HepG2 (cell line): Measurements from ENCODE around the gene NFIL3. TPM values are rescaled to one million over a fixed set of nuclear protein-coding genes. Genes with fewer than 3 reads are reported as not detected.

ENCODE experiments used
- ELF1 ChIP-seq: sonication (generic); formaldehyde crosslinking; IDR thresholded peaks from 2 replicates; pipeline ENCODE4 v1.4.0; 2020; ENCODE audit warnings: missing genetic modification reagents
- ESRRA ChIP-seq: sonication (generic); formaldehyde crosslinking; IDR thresholded peaks from 2 replicates; pipeline ENCODE4 v1.5.1; 2020; ENCODE audit warnings: mild to moderate bottlenecking, low read depth, missing genetic modification reagents
- HDAC1 ChIP-seq: sonication (generic); formaldehyde crosslinking; IDR thresholded peaks from 2 replicates; pipeline ENCODE4 v1.5.1; 2020; ENCODE audit warnings: mild to moderate bottlenecking, missing genetic modification reagents
- HIVEP1 ChIP-seq: sonication (generic); formaldehyde crosslinking; IDR thresholded peaks from 2 replicates; pipeline ENCODE4 v1.4.0; 2020; ENCODE audit warnings: mild to moderate bottlenecking, missing genetic modification reagents
- KAT8 ChIP-seq: IDR thresholded peaks from 2 replicates; pipeline ENCODE4 v1.6.1; 2016; ENCODE audit warnings: missing genetic modification reagents, missing compliant biosample characterization
- NBN ChIP-seq: fragments of 450-650 bp; conservative IDR thresholded peaks from 2 replicates; pipeline ENCODE4 v1.6.1; 2017
- RCOR2 ChIP-seq: IDR thresholded peaks from 2 replicates; pipeline ENCODE4 v1.6.1; 2016; ENCODE audit warnings: missing biosample characterization, missing genetic modification reagents
- RXRB ChIP-seq: IDR thresholded peaks from 2 replicates; pipeline ENCODE4 v1.6.1; 2016; ENCODE audit warnings: borderline replicate concordance, missing genetic modification reagents, missing compliant biosample characterization
- SNAPC2 ChIP-seq: sonication (generic); formaldehyde crosslinking; IDR thresholded peaks from 2 replicates; pipeline ENCODE4 v1.8.1; 2022; ENCODE audit warnings: mild to moderate bottlenecking, missing genetic modification reagents
- SRSF9 ChIP-seq: fragments of 200-400 bp; formaldehyde crosslinking; IDR thresholded peaks from 2 replicates; pipeline ENCODE4 v1.6.1; 2018; ENCODE audit warnings: borderline replicate concordance, mild to moderate bottlenecking, low read depth, low read length; ENCODE audit not compliant: insufficient read depth, poor library complexity, severe bottlenecking
- TBX3 ChIP-seq: fragments of 450-650 bp; IDR thresholded peaks from 2 replicates; pipeline ENCODE4 v1.6.1; 2017; ENCODE audit warnings: antibody characterized with exemption, mild to moderate bottlenecking, inconsistent platforms, borderline replicate concordance
- XRCC5 ChIP-seq: fragments of 200-400 bp; formaldehyde crosslinking; optimal IDR thresholded peaks from 2 replicates; pipeline ENCODE3; 2017; ENCODE audit warnings: mild to moderate bottlenecking, low read length
- ZNF605 ChIP-seq: sonication (generic); formaldehyde crosslinking; IDR thresholded peaks from 2 replicates; pipeline ENCODE4 v1.8.0; 2022; ENCODE audit warnings: mild to moderate bottlenecking, missing genetic modification reagents
- ZNF615 ChIP-seq: sonication (generic); formaldehyde crosslinking; IDR thresholded peaks from 2 replicates; pipeline ENCODE4 v1.5.0; 2020; ENCODE audit warnings: mild to moderate bottlenecking, missing genetic modification reagents, borderline replicate concordance
- polyA plus RNA-seq, 8 experiments: library from polyadenylated mRNA; depleted of rRNA in 3 of 8; stranded (reverse) in 7 of 8; unstranded in 1 of 8; fragments of >200 nt; fragmentation: Illumina TruSeq in 4 of 8; extraction: Trizol in 4 of 8; gene quantifications; 2 replicates each; pipeline versions ENCODE4 v1.2.1 to v1.2.3, GENCODE V29; 2011 to 2016; ENCODE audit warnings: low read depth in 4 of 8, missing spikeins in 1 of 8, mixed read lengths in 1 of 8; ENCODE audit not compliant: insufficient read depth in 1 of 8
- total RNA-seq, 5 experiments: library from RNA; depleted of rRNA; stranded (reverse); fragments of >200 nt; fragmentation: Illumina TruSeq; extraction: Trizol; gene quantifications; 2 replicates each; pipeline ENCODE4 v1.2.3, GENCODE V29; 2016; ENCODE audit warnings: low read depth in 1 of 5
- TF ChIP-seq, protein P1 (sequence below): IDR thresholded peaks from 2 replicates; pipeline ENCODE4 v1.6.1; 2018; ENCODE audit warnings: missing genetic modification reagents, mild to moderate bottlenecking, missing compliant biosample characterization
- TF ChIP-seq, protein P2 (sequence below): sonication (generic); formaldehyde crosslinking; IDR thresholded peaks from one replicate; pipeline ENCODE4 v1.5.1; 2020; ENCODE audit warnings: mild to moderate bottlenecking, missing genetic modification reagents; ENCODE audit errors: not compliant biosample characterization
- TF ChIP-seq, protein P3 (sequence below): sonication (generic); formaldehyde crosslinking; IDR thresholded peaks from 2 replicates; pipeline ENCODE4 v1.8.1; 2022; ENCODE audit warnings: low read depth, mild to moderate bottlenecking, missing genetic modification reagents
- TF ChIP-seq, protein P4 (sequence below): sonication (generic); formaldehyde crosslinking; IDR thresholded peaks from 2 replicates; pipeline ENCODE4 v1.5.0; 2020; ENCODE audit warnings: missing genetic modification reagents, mild to moderate bottlenecking, borderline replicate concordance

The NFIL3 gene
- total and polyA plus RNA-seq, 2 of the 13 experiments (the other 11 are each of a cell fraction or from before 2014, with no cell fraction given): 46.6 to 54.2 TPM

DNA sequence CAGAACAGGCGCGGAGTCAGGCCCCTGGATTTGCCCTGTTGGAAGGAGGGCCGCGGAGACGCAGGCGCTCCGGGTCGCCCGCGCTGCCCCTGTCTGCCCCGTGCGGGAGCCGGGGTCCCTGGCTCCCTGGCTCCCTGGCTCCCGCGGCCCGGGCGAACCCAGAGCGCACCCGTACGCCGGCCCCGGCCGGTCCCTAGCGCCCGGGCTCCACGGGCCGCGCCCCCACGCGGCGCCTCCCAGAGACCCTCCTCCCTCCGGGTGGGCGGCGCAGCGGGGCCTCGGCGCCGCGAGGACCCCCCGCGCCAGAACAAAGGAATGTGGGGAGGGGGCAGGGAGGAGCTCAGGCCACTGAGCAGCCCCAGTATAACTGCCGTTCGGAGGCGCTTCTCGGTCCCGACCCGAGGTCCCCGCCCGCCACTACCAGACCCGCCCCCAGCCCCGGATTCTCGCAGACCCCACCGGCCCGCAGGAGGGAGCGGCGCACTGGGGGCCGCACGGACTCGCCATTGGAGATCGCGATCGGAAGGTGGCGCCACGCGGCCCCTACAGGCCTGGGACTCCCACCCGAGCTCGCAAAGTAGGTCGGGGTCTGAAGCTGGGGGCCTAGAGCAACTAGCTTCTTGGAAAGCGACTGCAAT lies 2.4 kb downstream of the NFIL3 start (continued):
- TF ChIP-seq, protein P1, sequence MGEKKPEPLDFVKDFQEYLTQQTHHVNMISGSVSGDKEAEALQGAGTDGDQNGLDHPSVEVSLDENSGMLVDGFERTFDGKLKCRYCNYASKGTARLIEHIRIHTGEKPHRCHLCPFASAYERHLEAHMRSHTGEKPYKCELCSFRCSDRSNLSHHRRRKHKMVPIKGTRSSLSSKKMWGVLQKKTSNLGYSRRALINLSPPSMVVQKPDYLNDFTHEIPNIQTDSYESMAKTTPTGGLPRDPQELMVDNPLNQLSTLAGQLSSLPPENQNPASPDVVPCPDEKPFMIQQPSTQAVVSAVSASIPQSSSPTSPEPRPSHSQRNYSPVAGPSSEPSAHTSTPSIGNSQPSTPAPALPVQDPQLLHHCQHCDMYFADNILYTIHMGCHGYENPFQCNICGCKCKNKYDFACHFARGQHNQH (CRISPR knock-in tag): 0 out of 2 replicates have a peak, but pooled peaks have one; percentile 12
- TF ChIP-seq, protein P2, sequence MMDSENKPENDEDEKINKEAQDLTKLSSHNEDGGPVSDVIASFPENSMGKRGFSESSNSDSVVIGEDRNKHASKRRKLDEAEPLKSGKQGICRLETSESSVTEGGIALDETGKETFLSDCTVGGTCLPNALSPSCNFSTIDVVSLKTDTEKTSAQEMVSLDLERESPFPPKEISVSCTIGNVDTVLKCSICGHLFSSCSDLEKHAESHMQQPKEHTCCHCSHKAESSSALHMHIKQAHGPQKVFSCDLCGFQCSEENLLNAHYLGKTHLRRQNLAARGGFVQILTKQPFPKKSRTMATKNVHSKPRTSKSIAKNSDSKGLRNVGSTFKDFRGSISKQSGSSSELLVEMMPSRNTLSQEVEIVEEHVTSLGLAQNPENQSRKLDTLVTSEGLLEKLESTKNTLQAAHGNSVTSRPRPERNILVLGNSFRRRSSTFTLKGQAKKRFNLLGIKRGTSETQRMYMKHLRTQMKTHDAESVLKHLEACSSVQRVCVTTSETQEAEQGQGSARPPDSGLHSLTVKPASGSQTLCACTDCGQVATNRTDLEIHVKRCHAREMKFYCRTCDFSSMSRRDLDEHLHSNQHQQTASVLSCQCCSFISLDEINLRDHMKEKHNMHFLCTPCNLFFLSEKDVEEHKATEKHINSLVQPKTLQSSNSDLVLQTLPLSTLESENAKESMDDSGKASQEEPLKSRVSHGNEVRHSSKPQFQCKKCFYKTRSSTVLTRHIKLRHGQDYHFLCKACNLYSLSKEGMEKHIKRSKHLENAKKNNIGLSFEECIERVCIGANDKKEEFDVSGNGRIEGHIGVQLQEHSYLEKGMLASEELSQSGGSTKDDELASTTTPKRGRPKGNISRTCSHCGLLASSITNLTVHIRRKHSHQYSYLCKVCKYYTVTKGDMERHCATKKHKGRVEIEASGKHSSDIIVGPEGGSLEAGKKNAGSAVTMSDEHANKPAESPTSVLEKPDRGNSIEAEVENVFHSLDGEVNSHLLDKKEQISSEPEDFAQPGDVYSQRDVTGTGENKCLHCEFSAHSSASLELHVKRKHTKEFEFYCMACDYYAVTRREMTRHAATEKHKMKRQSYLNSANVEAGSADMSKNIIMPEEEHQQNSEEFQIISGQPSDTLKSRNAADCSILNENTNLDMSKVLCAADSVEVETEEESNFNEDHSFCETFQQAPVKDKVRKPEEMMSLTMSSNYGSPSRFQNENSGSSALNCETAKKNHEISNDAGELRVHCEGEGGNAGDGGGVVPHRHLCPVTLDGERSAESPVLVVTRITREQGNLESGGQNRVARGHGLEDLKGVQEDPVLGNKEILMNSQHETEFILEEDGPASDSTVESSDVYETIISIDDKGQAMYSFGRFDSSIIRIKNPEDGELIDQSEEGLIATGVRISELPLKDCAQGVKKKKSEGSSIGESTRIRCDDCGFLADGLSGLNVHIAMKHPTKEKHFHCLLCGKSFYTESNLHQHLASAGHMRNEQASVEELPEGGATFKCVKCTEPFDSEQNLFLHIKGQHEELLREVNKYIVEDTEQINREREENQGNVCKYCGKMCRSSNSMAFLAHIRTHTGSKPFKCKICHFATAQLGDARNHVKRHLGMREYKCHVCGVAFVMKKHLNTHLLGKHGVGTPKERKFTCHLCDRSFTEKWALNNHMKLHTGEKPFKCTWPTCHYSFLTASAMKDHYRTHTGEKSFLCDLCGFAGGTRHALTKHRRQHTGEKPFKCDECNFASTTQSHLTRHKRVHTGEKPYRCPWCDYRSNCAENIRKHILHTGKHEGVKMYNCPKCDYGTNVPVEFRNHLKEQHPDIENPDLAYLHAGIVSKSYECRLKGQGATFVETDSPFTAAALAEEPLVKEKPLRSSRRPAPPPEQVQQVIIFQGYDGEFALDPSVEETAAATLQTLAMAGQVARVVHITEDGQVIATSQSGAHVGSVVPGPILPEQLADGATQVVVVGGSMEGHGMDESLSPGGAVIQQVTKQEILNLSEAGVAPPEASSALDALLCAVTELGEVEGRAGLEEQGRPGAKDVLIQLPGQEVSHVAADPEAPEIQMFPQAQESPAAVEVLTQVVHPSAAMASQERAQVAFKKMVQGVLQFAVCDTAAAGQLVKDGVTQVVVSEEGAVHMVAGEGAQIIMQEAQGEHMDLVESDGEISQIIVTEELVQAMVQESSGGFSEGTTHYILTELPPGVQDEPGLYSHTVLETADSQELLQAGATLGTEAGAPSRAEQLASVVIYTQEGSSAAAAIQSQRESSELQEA (CRISPR knock-in tag): peak; percentile 33
- TF ChIP-seq KAT8 (CRISPR knock-in tag) (0 out of 2 replicates have a peak, but pooled peaks have one; percentile 8), RXRB (no peak), HIVEP1 (CRISPR knock-in tag) (no peak), TBX3 (no peak), NBN (no peak), HDAC1 (CRISPR knock-in tag) (no peak), XRCC5 (no peak), ELF1 (CRISPR knock-in tag) (no peak), ESRRA (no peak), RCOR2 (CRISPR knock-in tag) (no peak), ZNF615 (CRISPR knock-in tag) (no peak), ZNF605 (CRISPR knock-in tag) (no peak), SNAPC2 (no peak), SRSF9 (no peak)
- TF ChIP-seq, protein P3, sequence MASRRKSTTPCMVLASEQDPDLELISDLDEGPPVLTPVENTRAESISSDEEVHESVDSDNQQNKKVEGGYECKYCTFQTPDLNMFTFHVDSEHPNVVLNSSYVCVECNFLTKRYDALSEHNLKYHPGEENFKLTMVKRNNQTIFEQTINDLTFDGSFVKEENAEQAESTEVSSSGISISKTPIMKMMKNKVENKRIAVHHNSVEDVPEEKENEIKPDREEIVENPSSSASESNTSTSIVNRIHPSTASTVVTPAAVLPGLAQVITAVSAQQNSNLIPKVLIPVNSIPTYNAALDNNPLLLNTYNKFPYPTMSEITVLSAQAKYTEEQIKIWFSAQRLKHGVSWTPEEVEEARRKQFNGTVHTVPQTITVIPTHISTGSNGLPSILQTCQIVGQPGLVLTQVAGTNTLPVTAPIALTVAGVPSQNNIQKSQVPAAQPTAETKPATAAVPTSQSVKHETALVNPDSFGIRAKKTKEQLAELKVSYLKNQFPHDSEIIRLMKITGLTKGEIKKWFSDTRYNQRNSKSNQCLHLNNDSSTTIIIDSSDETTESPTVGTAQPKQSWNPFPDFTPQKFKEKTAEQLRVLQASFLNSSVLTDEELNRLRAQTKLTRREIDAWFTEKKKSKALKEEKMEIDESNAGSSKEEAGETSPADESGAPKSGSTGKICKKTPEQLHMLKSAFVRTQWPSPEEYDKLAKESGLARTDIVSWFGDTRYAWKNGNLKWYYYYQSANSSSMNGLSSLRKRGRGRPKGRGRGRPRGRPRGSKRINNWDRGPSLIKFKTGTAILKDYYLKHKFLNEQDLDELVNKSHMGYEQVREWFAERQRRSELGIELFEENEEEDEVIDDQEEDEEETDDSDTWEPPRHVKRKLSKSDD (CRISPR knock-in tag): no peak
- TF ChIP-seq, protein P4, sequence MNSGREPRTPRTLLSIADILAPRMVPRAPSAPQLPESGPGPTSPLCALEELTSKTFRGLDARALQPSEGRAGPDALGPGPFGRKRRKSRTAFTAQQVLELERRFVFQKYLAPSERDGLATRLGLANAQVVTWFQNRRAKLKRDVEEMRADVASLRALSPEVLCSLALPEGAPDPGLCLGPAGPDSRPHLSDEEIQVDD (CRISPR knock-in tag): no peak
